HCT116 (cell line): ENCODE measurements around the gene MAP7. TPM values are rescaled to one million over a fixed set of nuclear protein-coding genes. Genes with fewer than 3 reads are reported as not detected.
"Not testable (repeated sequence)": the region's sequence is repeated elsewhere in the genome, so short reads cannot be mapped to it uniquely, and the experiment has no call there.

Experiments
- ATAC-seq: fragments of 200-7000 bp; cut with Tn5 transposase; 2 replicates; pipeline ENCODE4 v1.9.1; 2020; ENCODE audit warnings: mild to moderate bottlenecking, moderate library complexity
- BruUV-seq: library from RNA; stranded (reverse); fragments of 400-500 nt; replicated peaks from 2 replicates; lab custom pipeline; 2021; lab: Mats Ljungman, UMichigan
- CTCF ChIA-PET: fragments of 300-600 bp; sonication (Branson Sonifier 250); formaldehyde crosslinking; loops from one replicate; lab custom pipeline; 2021; ENCODE audit warnings: antibody characterized with exemption; lab: Charles Lee
- POLR2A ChIA-PET: fragments of 300-600, 350-600 bp; sonication (Branson Sonifier 250); formaldehyde crosslinking; loops from one replicate; lab custom pipeline; 2021; ENCODE audit warnings: antibody characterized with exemption; lab: Charles Lee
- RAD21 ChIA-PET, 2 experiments: fragments of 300-600 bp; sonication (Branson Sonifier 250); formaldehyde crosslinking; loops; one replicate each; lab custom pipeline; 2023; ENCODE audit warnings: low total read pairs in 2 of 2; ENCODE audit not compliant: uncharacterized antibody in 2 of 2, unreplicated experiment in 2 of 2, low non-redundant PET in 1 of 2; lab: Charles Lee
- DNase-seq: peaks from one replicate; pipeline ENCODE4 v3.0.0-alpha.2; 2010; ENCODE audit warnings: low read depth, low spot score
- H2AFZ ChIP-seq: fragments of 200-600 bp; shearing (Covaris generic), sonication (generic); 2 replicates; pipeline ENCODE4 v1.6.1; 2017; ENCODE audit warnings: low read depth, mixed run types, mixed read lengths, antibody characterized with exemption, low read length; ENCODE audit not compliant: poor library complexity, severe bottlenecking
- H3K27ac ChIP-seq: 2 replicates; pipeline ENCODE4 v1.5.1; 2012; ENCODE audit warnings: low read depth, low read length
- H3K27me3 ChIP-seq: fragments of 200-600 bp; sonication (generic); 2 replicates; pipeline ENCODE4 v1.6.1; 2016; ENCODE audit warnings: mixed run types, low read length, mixed read lengths; ENCODE audit not compliant: insufficient read depth
- H3K36me3 ChIP-seq, 2 experiments: fragments of 200-500 bp in 1 of 2; fragments of 200-600 bp in 1 of 2; sonication (Bioruptor generic) in 1 of 2; sonication (generic) in 1 of 2; 2 replicates each; pipeline versions ENCODE4 v1.5.1 to v1.6.1; 2014 to 2016; ENCODE audit warnings: low read length in 2 of 2, inconsistent platforms in 1 of 2, mixed read lengths in 1 of 2, mixed run types in 1 of 2; ENCODE audit not compliant: insufficient read depth in 2 of 2, control insufficient read depth in 1 of 2
- H3K4me1 ChIP-seq, 2 experiments: fragments of 200-600 bp in 1 of 2; sonication (generic) in 1 of 2; 2 replicates each; pipeline versions ENCODE4 v1.5.1 to v1.6.1; 2012 to 2017; ENCODE audit warnings: low read length in 2 of 2, inconsistent platforms in 1 of 2, mild to moderate bottlenecking in 1 of 2, mixed read lengths in 1 of 2, mixed run types in 1 of 2, moderate library complexity in 1 of 2; ENCODE audit not compliant: insufficient read depth in 2 of 2, control insufficient read depth in 1 of 2
- H3K4me2 ChIP-seq: fragments of 200-600 bp; sonication (generic); 2 replicates; pipeline ENCODE4 v1.6.1; 2017; ENCODE audit warnings: mixed run types, low read length, mixed read lengths
- H3K4me3 ChIP-seq, 2 experiments: fragments of 200-600 bp in 1 of 2; sonication (generic) in 1 of 2; replicated peaks in 1 of 2; 2 replicates each; pipeline ENCODE4 v1.5.1; 2011 to 2016; ENCODE audit warnings: low read length in 2 of 2, control low read depth in 1 of 2, low read depth in 1 of 2, mild to moderate bottlenecking in 1 of 2, mixed read lengths in 1 of 2, mixed run types in 1 of 2
- H3K79me2 ChIP-seq: fragments of 200-600 bp; sonication (generic); 2 replicates; pipeline ENCODE4 v1.6.1; 2017; ENCODE audit warnings: mild to moderate bottlenecking, mixed run types, low read length, moderate library complexity, mixed read lengths; ENCODE audit not compliant: insufficient read depth
- H3K9ac ChIP-seq: fragments of 200-600 bp; sonication (generic); 2 replicates; pipeline ENCODE4 v1.6.1; 2016; ENCODE audit warnings: low read length, mixed read lengths
- H3K9me2 ChIP-seq: fragments of 200-600 bp; sonication (generic), shearing (Covaris generic); 2 replicates; pipeline ENCODE4 v1.6.1; 2017; ENCODE audit warnings: mixed run types, mild to moderate bottlenecking, moderate library complexity; ENCODE audit not compliant: insufficient read depth
- H3K9me3 ChIP-seq, 2 experiments: fragments of 200-500 bp in 1 of 2; fragments of 200-600 bp in 1 of 2; sonication (Bioruptor generic) in 1 of 2; sonication (generic) in 1 of 2; 2 replicates each; pipeline ENCODE4 v1.6.1; 2014 to 2017; ENCODE audit warnings: low read length in 2 of 2, mixed read lengths in 2 of 2, inconsistent platforms in 1 of 2, low read depth in 1 of 2, mild to moderate bottlenecking in 1 of 2, mixed run types in 1 of 2, moderate library complexity in 1 of 2; ENCODE audit not compliant: control insufficient read depth in 1 of 2, insufficient read depth in 1 of 2
- H4K20me1 ChIP-seq: fragments of 200-600 bp; sonication (generic), shearing (Covaris generic); 2 replicates; pipeline ENCODE4 v1.6.1; 2017; ENCODE audit warnings: mixed run types, mild to moderate bottlenecking, moderate library complexity; ENCODE audit not compliant: insufficient read depth
- CEBPB ChIP-seq: IDR thresholded peaks from 2 replicates; pipeline ENCODE4 v1.6.1; 2012; ENCODE audit warnings: low read depth
- JUND ChIP-seq: IDR thresholded peaks from 2 replicates; pipeline ENCODE4 v1.6.1; 2012
- RAD21 ChIP-seq: IDR thresholded peaks from 2 replicates; pipeline ENCODE4 v1.6.1; 2012; ENCODE audit warnings: low read depth, mild to moderate bottlenecking
- SP1 ChIP-seq: IDR thresholded peaks from 2 replicates; pipeline ENCODE4 v1.6.1; 2012; ENCODE audit warnings: low read depth
- YY1 ChIP-seq: IDR thresholded peaks from 2 replicates; pipeline ENCODE4 v1.6.1; 2011; ENCODE audit warnings: low read length, low read depth, moderate library complexity, mild to moderate bottlenecking; ENCODE audit not compliant: insufficient replicate concordance; ENCODE audit errors: extremely low read depth
- intact Hi-C: fragments of 100-400 bp; cut with micrococcal nuclease; formaldehyde crosslinking; loops from 2 replicates; pipeline ENCODE4 v1.10.0; 2022
- total RNA-seq: library from RNA; stranded (reverse); gene quantifications from one replicate; pipeline ENCODE4 v1.2.1, GENCODE V29; 2021; ENCODE audit not compliant: unreplicated experiment
- TF ChIP-seq, protein P1 (sequence below), 3 experiments: fragments of 200-600 bp in 1 of 3; sonication (generic) in 1 of 3; IDR thresholded peaks in 2 of 3; conservative IDR thresholded peaks in 1 of 3; 2 replicates each; pipeline ENCODE4 v1.5.1; 2012 to 2017; ENCODE audit warnings: low read depth in 2 of 3, low read length in 2 of 3, antibody characterized with exemption in 1 of 3, borderline replicate concordance in 1 of 3, control low read depth in 1 of 3, mild to moderate bottlenecking in 1 of 3, mixed read lengths in 1 of 3, mixed run types in 1 of 3, moderate library complexity in 1 of 3; ENCODE audit not compliant: insufficient read depth in 1 of 3

The MAP7 gene
- total RNA-seq, 1 experiment from 2014 or later, result 35.5 TPM

DNA sequence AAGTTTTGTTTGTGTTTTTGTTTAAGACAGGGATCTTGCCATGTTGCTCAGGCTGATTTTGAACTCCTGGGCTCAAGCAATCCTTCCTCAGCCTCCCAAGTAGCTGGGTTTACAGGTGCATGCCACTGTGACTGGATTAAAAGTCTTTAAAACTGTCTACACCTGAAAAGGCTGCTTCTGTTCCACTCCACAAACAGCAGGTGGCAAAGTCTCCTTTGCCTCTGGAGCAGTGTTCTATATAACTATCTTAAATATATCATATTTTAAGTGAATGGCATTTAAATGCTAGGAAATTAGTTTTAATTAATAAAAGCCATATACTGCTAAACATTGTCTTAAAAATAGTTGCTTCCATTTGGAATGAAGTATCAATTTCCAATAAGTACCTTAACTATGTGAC, 171.3 kb downstream of the MAP7 start:
- CTCF ChIA-PET, result interaction anchor here (1.5 kb wide), 1 partner anchor 171 kb away, joined by 4 read pairs; the partner anchor contains the start of gene MAP7
- no peak overlapping the region for H3K27ac ChIP-seq
- no peaks in the 10 kb centered on the region for H3K4me1 ChIP-seq
- no peaks in the 10 kb centered on the region for H3K36me3 ChIP-seq
- BruUV-seq, result no TSS peak
- H3K79me2 ChIP-seq, result no peaks in the 10 kb centered on the region
- H3K4me2 ChIP-seq, result no peak overlapping the region
- H3K27me3 ChIP-seq, result no peaks in the 10 kb centered on the region
- RAD21 ChIA-PET, result no interaction called here
- DNase-seq (no peak), ATAC-seq (no peak)
- no peak overlapping the region for H3K4me3 ChIP-seq
- H3K9me2 ChIP-seq, result no peaks in the 10 kb centered on the region
- no peak overlapping the region for H3K9ac ChIP-seq
- POLR2A ChIA-PET, result no interaction called here
- intact Hi-C loops, result loop anchor here (5.0 kb wide), 1 partner anchor 168 kb away; no protein-coding TSS in a partner anchor
- TF ChIP-seq JUND (no peak), SP1 (no peak), YY1 (no peak), RAD21 (peak; percentile 56), CEBPB (no peak)
- TF ChIP-seq, protein P1, sequence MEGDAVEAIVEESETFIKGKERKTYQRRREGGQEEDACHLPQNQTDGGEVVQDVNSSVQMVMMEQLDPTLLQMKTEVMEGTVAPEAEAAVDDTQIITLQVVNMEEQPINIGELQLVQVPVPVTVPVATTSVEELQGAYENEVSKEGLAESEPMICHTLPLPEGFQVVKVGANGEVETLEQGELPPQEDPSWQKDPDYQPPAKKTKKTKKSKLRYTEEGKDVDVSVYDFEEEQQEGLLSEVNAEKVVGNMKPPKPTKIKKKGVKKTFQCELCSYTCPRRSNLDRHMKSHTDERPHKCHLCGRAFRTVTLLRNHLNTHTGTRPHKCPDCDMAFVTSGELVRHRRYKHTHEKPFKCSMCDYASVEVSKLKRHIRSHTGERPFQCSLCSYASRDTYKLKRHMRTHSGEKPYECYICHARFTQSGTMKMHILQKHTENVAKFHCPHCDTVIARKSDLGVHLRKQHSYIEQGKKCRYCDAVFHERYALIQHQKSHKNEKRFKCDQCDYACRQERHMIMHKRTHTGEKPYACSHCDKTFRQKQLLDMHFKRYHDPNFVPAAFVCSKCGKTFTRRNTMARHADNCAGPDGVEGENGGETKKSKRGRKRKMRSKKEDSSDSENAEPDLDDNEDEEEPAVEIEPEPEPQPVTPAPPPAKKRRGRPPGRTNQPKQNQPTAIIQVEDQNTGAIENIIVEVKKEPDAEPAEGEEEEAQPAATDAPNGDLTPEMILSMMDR (IDR thresholded peaks at IDR 0.05 in 2 of 3, conservative IDR thresholded peaks at IDR 0.05 in 1 of 3; ENCODE audit: borderline replicate concordance in 1 of 3, insufficient read depth in 1 of 3, low read depth in 2 of 3, low read length in 2 of 3), result peak in 1 of 3 experiments; percentile 47; a peak in 2 of 6 replicates
- H2AFZ ChIP-seq, result no peak overlapping the region
- no peaks in the 10 kb centered on the region for H4K20me1 ChIP-seq
- H3K9me3 ChIP-seq, result no peaks in the 10 kb centered on the region

DNA sequence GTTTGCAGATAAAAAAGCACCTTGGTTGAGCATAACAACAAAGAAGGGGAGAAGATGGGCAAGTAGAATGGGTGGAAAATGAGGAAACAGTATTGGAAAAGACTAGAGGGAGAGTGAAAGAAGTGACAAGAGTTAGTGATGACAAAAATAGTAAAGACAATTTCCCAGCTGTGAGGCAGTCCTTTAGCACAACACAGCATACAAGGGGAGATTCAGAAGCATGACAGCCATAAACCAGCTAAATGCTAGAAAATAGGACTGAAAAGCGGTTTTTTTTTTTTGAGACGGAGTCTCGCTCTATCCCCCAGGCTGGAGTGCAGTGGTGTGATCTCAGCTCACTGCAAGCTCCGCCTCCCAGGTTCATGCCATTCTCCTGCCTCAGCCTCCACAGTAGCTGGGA, 174.4 kb downstream of the MAP7 start:
- DNase-seq, H3K27me3 ChIP-seq, BruUV-seq, H3K4me3 ChIP-seq, H3K9ac ChIP-seq, H2AFZ ChIP-seq, H3K9me3 ChIP-seq, CTCF ChIA-PET, H3K9me2 ChIP-seq, H3K36me3 ChIP-seq, H3K27ac ChIP-seq, POLR2A ChIA-PET, ATAC-seq, H4K20me1 ChIP-seq, H3K79me2 ChIP-seq, H3K4me2 ChIP-seq: not testable (repeated sequence)
- RAD21 ChIA-PET, result interaction anchor here in 1 of 2 experiments (0.6 kb wide), 1 partner anchor 16 kb away, joined by 3 read pairs; no protein-coding TSS in a partner anchor
- H3K4me1 ChIP-seq, result peaks cover 0 to 16% of the 10 kb centered on the region in 2 experiments; a peak in 2 of 4 replicates
- intact Hi-C loops, result loop anchor here (5.0 kb wide), 1 partner anchor 171 kb away; no protein-coding TSS in a partner anchor
